ENCODE measurements around the gene SMPD1. TPM values are rescaled to one million over a fixed set of nuclear protein-coding genes. Genes with fewer than 3 reads are reported as not detected.

SMPD1 gene
- total RNA-seq, 1 experiment from 2014 or later: 4.5 TPM

GRCh38 chr11:6388748-6389147 lies 1.5 kb upstream of the SMPD1 start:
- Mint-ChIP-seq H3K4me1 (peaks cover 43 to 53% of the 10 kb centered on the region in 2 experiments), H3K36me3 (ENCODE audit: insufficient read depth in 1 of 3, low read depth in 3 of 3) (peaks cover 0 to 3% (median 0%) of the 10 kb centered on the region in 3 experiments; a peak in 1 of 7 replicates), H3K4me3 (no peak overlapping the region), H3K27ac (no peak overlapping the region), H3K9me3 (no peaks in the 10 kb centered on the region), H3K27me3 (ENCODE audit: low read depth) (peaks cover 8% of the 10 kb centered on the region)
- no peak overlapping the region for H3K4me2 ChIP-seq (ENCODE audit: insufficient read depth, insufficient read length, low read length)
- no peak overlapping the region for H3K56ac ChIP-seq (ENCODE audit: insufficient read length, low read depth, low read length)
- H3K9ac ChIP-seq (ENCODE audit: extremely low read depth, insufficient read length, low read length): no peak overlapping the region
- H3K18ac ChIP-seq (ENCODE audit: insufficient read length, low read depth, low read length): no peak overlapping the region
- no peak overlapping the region for H2BK5ac ChIP-seq (ENCODE audit: insufficient read length, low read length)
- 0 out of 2 replicates have a peak, but pooled peaks cover 2% of the 10 kb centered on the region for H3K27me3 ChIP-seq (ENCODE audit: insufficient read depth, low read length)
- H4K91ac ChIP-seq (ENCODE audit: insufficient read length, low read depth, low read length): no peak overlapping the region
- no peak overlapping the region for H2AFZ ChIP-seq (ENCODE audit: low read length)
- H2BK120ac ChIP-seq (ENCODE audit: low read depth, low read length, poor library complexity, severe bottlenecking): no peak overlapping the region
- H3K23me2 ChIP-seq (ENCODE audit: insufficient read length, low read depth, low read length, poor library complexity, severe bottlenecking): peaks cover 7% of the 10 kb centered on the region
- no peak overlapping the region for H3K4ac ChIP-seq (ENCODE audit: low read depth, low read length)
- no CpG with 5 or more reads among the region's 1 CpG for WGBS (ENCODE audit: extremely low coverage, insufficient read length, low lambda C conversion rate)
- no peak overlapping the region for H2BK15ac ChIP-seq (ENCODE audit: low read depth, low read length)
- H3K23ac ChIP-seq (ENCODE audit: insufficient read length, low read depth, low read length): no peak overlapping the region
- no peak overlapping the region for H4K5ac ChIP-seq (ENCODE audit: insufficient read length, low read depth, low read length)
- H3K9me3 ChIP-seq (ENCODE audit: control insufficient read depth, low read depth, low read length): no peaks in the 10 kb centered on the region
- no peak overlapping the region for H4K8ac ChIP-seq (replicated peaks; ENCODE audit: insufficient read length, low read depth, low read length)
- H2BK20ac ChIP-seq (ENCODE audit: low read depth, low read length, poor library complexity, severe bottlenecking): no peak overlapping the region
- H3K4me1 ChIP-seq (ENCODE audit: insufficient read depth, low read length): peaks cover 4% of the 10 kb centered on the region; the same call in 1 of the 2 replicates
- no peak for TF ChIP-seq CTCF (conservative IDR thresholded peaks at IDR 0.05)
- H3K79me2 ChIP-seq (ENCODE audit: insufficient read depth, low read length): no peaks in the 10 kb centered on the region
- no peak overlapping the region for H3K27ac ChIP-seq (ENCODE audit: insufficient read length, low read depth, low read length)
- H2BK12ac ChIP-seq (ENCODE audit: insufficient read length, low read depth, low read length): no peak overlapping the region
- DNase-seq: no peak
- H2AK5ac ChIP-seq (ENCODE audit: insufficient read length, low read length): no peak overlapping the region
- no peak overlapping the region for H3T11ph ChIP-seq (ENCODE audit: low read length)
- H4K20me1 ChIP-seq (ENCODE audit: control insufficient read depth, insufficient read depth, insufficient read length): no peaks in the 10 kb centered on the region
- H3K14ac ChIP-seq (ENCODE audit: insufficient read depth, low read length): no peak overlapping the region
- no peaks in the 10 kb centered on the region for H3K79me1 ChIP-seq (ENCODE audit: insufficient read depth, low read depth, low read length, poor library complexity, severe bottlenecking)

Data from H9 (cell line).